NCI-H187 (cell line): Measurements from ENCODE around the gene AMOT.

Experiments used
- DNase-seq, 2 experiments: peaks; one replicate each; lab custom pipeline; 2025; lab: John Stamatoyannopoulos, UW

Gene AMOT

GRCh38 chrX:112841114-112841819 is 636 bp upstream of the AMOT start:
- peak; percentile 50 to 55 for DNase-seq

GRCh38 chrX:112839856-112840255 is 775 bp downstream of the AMOT start:
- DNase-seq, result no peak

GRCh38 chrX:112837531-112837930 is 3.1 kb downstream of the AMOT start:
- DNase-seq, result no peak

GRCh38 chrX:112835019-112835418 is 5.6 kb downstream of the AMOT start:
- DNase-seq, result no peak

GRCh38 chrX:112834031-112834845 is 6.4 kb downstream of the AMOT start:
- DNase-seq, result no peak

GRCh38 chrX:112832481-112833095 is 8.0 kb downstream of the AMOT start:
- DNase-seq, result no peak

- no peak for DNase-seq
These were observed 10.1 kb downstream of the AMOT start for GRCh38 chrX:112830540-112830939.

- DNase-seq, result no peak
These were observed 13.2 kb downstream of the AMOT start for GRCh38 chrX:112827292-112827903.

- no peak for DNase-seq
These were observed 14.6 kb downstream of the AMOT start for GRCh38 chrX:112826023-112826422.

- no peak for DNase-seq
These were observed 17.7 kb downstream of the AMOT start for GRCh38 chrX:112822892-112823291.

GRCh38 chrX:112820364-112821268 is 20.0 kb downstream of the AMOT start:
- DNase-seq, result no peak

GRCh38 chrX:112819813-112820212 is 20.8 kb downstream of the AMOT start:
- DNase-seq, result no peak

GRCh38 chrX:112819008-112819640 is 21.5 kb downstream of the AMOT start:
- DNase-seq, result no peak

- no peak for DNase-seq
These were observed 22.3 kb downstream of the AMOT start for GRCh38 chrX:112818114-112819007.

GRCh38 chrX:112816908-112817307 is 23.7 kb downstream of the AMOT start:
- no peak for DNase-seq

- no peak for DNase-seq
These were observed 26.1 kb downstream of the AMOT start for GRCh38 chrX:112814496-112814895.

GRCh38 chrX:112812741-112813140 is 27.9 kb downstream of the AMOT start:
- no peak for DNase-seq

GRCh38 chrX:112808651-112809195 is 31.9 kb downstream of the AMOT start:
- no peak for DNase-seq

GRCh38 chrX:112808007-112808406 is 32.6 kb downstream of the AMOT start:
- DNase-seq, result no peak

GRCh38 chrX:112803060-112803459 is 37.6 kb downstream of the AMOT start:
- no peak for DNase-seq
